Right ventricle myocardium superior (tissue), 1 donor: ENCODE results near the gene CACNB4. TPM values are rescaled to one million over a fixed set of nuclear protein-coding genes. Genes with fewer than 3 reads are reported as not detected.
"Not testable (repeated sequence)": the region's sequence is repeated elsewhere in the genome, so short reads cannot be mapped to it uniquely, and the experiment has no call there.

ENCODE experiments used
- ATAC-seq: fragments of 200-7000 bp; cut with Tn5 transposase; one replicate; pipeline ENCODE4 v1.9.1; 2020; ENCODE audit warnings: mild to moderate bottlenecking; ENCODE audit not compliant: poor library complexity
- DNase-seq: peaks from one replicate; pipeline ENCODE4 v3.0.0-alpha.2; 2020
- intact Hi-C: fragments of 100-400 bp; cut with DNase I; formaldehyde crosslinking; loops from one replicate; pipeline ENCODE4 v1.11.2; 2022
- total RNA-seq: library from RNA; stranded (reverse); fragmentation: NEBNext Ultra II Directional; extraction: Animal tissue kit (Norgen Biotek cat#: 25700); gene quantifications from one replicate; pipeline ENCODE4 v1.2.1, GENCODE V29; 2021
- donor health status: DM: no; HTN: yes; CAD: no; lungs with severe emphysema.

The CACNB4 gene
- total RNA-seq, 1 donor from 2014 or later: 0.46 TPM

GRCh38 chr2:152033011-152033925 lies 65.6 kb downstream of the CACNB4 start:
- ATAC-seq: no peak
- intact Hi-C loops: loop anchor here (10.0 kb wide), 2 partner anchors 142 to 602 kb away; partner anchors contain the start of gene STAM2

GRCh38 chr2:152031747-152032306 lies 67.0 kb downstream of the CACNB4 start:
- intact Hi-C loops: loop anchor here (10.0 kb wide), 2 partner anchors 143 to 603 kb away; partner anchors contain the start of gene STAM2
- DNase-seq: no peak
- no peak for ATAC-seq

More at GRCh38 chr2:152033011-152033925, 65.6 kb downstream of the CACNB4 start:
- DNase-seq: no peak

GRCh38 chr2:152030596-152031328 lies 68.1 kb downstream of the CACNB4 start:
- DNase-seq: not testable (repeated sequence)
- peak; percentile 49 for ATAC-seq
- intact Hi-C loops: loop anchor here (10.0 kb wide), 2 partner anchors 144 to 604 kb away; partner anchors contain the start of gene STAM2

- intact Hi-C loops: loop anchor here (10.0 kb wide), 1 partner anchor 414 kb away; no protein-coding TSS in a partner anchor
- DNase-seq: no peak
- no peak for ATAC-seq
Observed at GRCh38 chr2:152028182-152028862, 70.5 kb downstream of the CACNB4 start.

- DNase-seq: peak; percentile 91
- intact Hi-C loops: loop anchor here (10.0 kb wide), 1 partner anchor 411 kb away; no protein-coding TSS in a partner anchor
- ATAC-seq: peak; percentile 97
Observed at GRCh38 chr2:152025678-152026287, 73.1 kb downstream of the CACNB4 start.

GRCh38 chr2:152024477-152024876 lies 74.4 kb downstream of the CACNB4 start:
- intact Hi-C loops: loop anchor here (10.0 kb wide), 1 partner anchor 410 kb away; no protein-coding TSS in a partner anchor
- DNase-seq (no peak), ATAC-seq (no peak)

- ATAC-seq (no peak), DNase-seq (no peak)
- intact Hi-C loops: loop anchor here (10.0 kb wide), 1 partner anchor 407 kb away; no protein-coding TSS in a partner anchor
Observed at GRCh38 chr2:152022090-152022489, 76.8 kb downstream of the CACNB4 start.

GRCh38 chr2:152021001-152021400 lies 77.8 kb downstream of the CACNB4 start:
- ATAC-seq, DNase-seq: not testable (repeated sequence)
- intact Hi-C loops: loop anchor here (10.0 kb wide), 1 partner anchor 406 kb away; no protein-coding TSS in a partner anchor

GRCh38 chr2:152019732-152020131 lies 79.1 kb downstream of the CACNB4 start:
- intact Hi-C loops: loop anchor here (10.0 kb wide), 1 partner anchor 405 kb away; no protein-coding TSS in a partner anchor
- DNase-seq: no peak
- ATAC-seq: no peak

- intact Hi-C loops: no loop called here
- DNase-seq (no peak), ATAC-seq (no peak)
Observed at GRCh38 chr2:152016181-152017120, 82.4 kb downstream of the CACNB4 start.

- intact Hi-C loops: no loop called here
Observed at GRCh38 chr2:152015552-152015951, 83.3 kb downstream of the CACNB4 start.

GRCh38 chr2:152012697-152013096 lies 86.1 kb downstream of the CACNB4 start:
- intact Hi-C loops: no loop called here
- no peak for DNase-seq
- no peak for ATAC-seq

More at GRCh38 chr2:152015552-152015951, 83.3 kb downstream of the CACNB4 start:
- ATAC-seq (no peak), DNase-seq (no peak)

GRCh38 chr2:152011724-152012123 lies 87.1 kb downstream of the CACNB4 start:
- intact Hi-C loops: no loop called here
- DNase-seq (no peak), ATAC-seq (no peak)

- DNase-seq: no peak
- intact Hi-C loops: no loop called here
- no peak for ATAC-seq
Observed at GRCh38 chr2:152005607-152006006, 93.2 kb downstream of the CACNB4 start.

- intact Hi-C loops, ATAC-seq, DNase-seq: not testable (repeated sequence)
Observed at GRCh38 chr2:152003283-152003682, 95.6 kb downstream of the CACNB4 start.

GRCh38 chr2:151999053-151999452 lies 99.8 kb downstream of the CACNB4 start:
- peak; percentile 51 for DNase-seq
- intact Hi-C loops: no loop called here
- ATAC-seq: peak; percentile 79
